Measurements from ENCODE around the gene AURKA. TPM values are rescaled to one million over a fixed set of nuclear protein-coding genes. Genes with fewer than 3 reads are reported as not detected.
"Not testable (repeated sequence)": the region's sequence is repeated elsewhere in the genome, so short reads cannot be mapped to it uniquely, and the experiment has no call there.

Gene AURKA
- total RNA-seq, 1 donor from 2014 or later, result 1.4 TPM

DNA sequence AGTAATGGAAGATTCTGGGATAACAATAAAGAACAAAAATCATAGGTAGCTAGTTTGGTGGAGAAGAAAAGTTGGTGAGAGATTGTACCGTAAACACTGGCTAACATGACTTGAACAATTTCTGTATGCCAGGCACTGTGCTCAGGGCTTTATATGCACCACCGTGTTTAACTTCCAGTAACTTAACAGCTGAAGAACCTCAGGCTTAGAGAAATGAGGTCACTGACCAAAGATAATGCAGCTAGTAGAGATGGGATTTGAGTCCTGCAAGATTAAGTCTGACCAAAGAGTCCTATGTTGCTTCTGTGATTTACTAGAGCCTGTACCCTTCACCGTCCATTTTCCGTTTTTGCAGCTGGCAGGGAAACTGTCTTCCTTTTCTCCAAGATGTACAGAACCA is 3.2 kb upstream of the AURKA start:
- ATAC-seq (no peak), DNase-seq (ENCODE audit: low spot score) (no peak)
- intact Hi-C loops (cut with DNase I), result no loop called here

DNA sequence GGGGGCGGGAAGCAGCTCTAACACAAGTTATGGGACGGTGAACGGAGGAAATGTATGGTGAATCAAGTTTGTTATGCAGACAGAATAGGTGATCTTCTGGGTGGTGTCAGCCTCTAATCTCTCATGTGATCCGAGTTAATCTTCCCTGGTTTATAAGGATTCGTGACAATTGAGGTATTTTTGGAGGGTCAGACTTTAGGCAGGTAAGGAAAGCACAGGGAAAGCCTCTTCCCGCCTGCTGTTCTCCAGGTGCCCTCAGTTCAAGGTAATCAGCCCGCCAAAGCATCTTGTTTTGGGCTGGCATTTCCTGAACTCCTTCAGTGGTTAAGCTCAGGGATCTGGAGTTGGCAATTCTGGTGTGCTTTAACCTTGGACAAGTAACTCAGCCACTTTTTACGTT is 1.6 kb upstream of the AURKA start:
- intact Hi-C loops (cut with DNase I), result no loop called here
- DNase-seq (ENCODE audit: low spot score), result no peak
- no peak for ATAC-seq

DNA sequence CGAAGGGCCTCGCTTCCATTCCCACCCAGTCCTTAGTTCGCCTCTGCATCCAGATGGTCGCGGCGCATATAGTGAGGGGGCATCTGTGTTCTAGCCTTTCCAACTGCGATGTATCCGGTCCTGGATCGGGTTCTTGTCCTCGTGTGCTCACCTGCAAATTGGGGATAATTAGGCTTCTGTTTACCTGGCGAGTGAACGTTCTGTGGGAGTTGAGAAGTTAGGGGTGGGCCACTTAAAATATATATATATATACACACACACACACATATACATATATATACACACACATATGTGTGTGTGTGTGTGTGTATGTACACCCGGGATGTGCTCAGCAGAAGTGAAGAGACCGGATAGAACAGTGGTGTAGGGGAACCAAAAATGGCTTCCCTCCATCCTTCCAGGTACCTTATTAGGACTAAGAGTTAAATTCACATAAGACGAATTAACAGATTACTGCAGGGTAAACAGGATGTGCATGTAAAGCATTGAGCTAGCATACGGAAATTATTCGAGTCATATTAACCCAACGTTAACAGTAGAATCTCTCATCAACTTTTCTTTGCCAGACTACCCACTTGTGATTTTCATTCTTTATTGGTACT is 967 bp upstream of the AURKA start:
- intact Hi-C loops (cut with DNase I), result no loop called here
- DNase-seq (ENCODE audit: low spot score), result no peak
- no peak for ATAC-seq

DNA sequence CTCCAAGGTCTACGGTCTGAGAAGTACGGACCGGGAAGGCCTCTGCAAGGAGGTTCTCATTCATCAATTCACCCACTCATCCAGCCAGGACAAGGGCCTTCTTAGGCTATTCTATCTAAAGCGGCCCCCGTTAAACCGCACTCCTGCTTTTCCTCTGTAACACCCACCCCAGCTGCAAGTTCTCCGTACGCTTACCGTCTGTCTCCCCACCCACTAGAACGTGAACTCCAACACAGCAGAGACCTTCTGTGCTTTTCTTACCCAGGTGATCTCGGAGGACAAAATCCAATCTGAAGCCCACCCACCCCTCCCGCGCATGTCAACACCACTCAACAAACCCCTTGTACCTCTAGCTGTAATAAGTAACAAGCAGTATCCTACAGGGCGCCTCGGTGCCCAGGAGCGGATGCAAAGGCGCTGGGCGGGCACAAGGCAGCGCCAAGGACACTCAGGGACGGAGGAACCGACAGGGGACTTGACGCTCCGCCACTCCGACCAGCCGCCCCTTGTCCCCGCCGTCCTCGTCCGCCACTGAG is 351 bp downstream of the AURKA start:
- intact Hi-C loops (cut with DNase I), result no loop called here

DNA sequence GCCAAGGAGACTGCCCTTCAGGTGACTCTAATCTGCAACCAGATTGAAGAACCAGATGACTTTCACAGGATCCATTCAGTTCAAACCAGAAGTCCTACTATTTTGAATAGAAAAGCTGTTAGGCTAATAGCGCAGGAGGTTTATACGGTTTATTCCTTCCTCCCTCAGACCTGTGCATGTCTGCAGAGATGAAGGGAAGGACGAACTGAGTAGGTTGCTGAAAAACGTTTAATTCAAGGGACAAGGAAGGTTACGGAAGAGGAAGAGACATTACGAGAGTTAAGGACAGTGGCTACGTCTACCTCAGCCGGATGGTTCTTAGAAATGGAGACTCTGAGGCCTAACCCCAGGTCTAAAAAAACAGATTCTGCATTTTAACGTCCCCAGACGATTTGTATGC is 978 bp downstream of the AURKA start:
- intact Hi-C loops (cut with DNase I), result no loop called here
- ATAC-seq (no peak), DNase-seq (ENCODE audit: low spot score) (no peak)

More for the DNA sequence above, 351 bp downstream of the AURKA start:
- peak; percentile 43 for ATAC-seq
- DNase-seq (ENCODE audit: low spot score), result no peak

DNA sequence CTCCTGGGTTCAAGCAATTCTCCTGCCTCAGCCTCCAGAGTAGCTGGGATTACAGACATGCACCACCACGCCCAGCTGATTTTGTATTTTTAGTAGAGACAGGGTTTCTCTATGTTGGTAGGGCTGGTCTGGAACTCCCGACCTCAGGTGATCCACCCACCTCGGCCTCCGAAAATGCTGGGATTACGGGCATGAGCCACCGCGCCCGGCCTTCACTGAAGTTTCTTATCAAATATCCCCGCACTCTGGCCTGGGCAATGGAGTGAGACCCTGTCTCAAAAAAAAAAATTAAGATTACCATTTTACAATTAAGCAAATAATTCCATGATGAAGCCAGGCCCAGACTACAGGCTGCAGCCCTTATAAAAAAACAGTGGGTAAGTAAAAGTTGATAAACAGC is 1.6 kb downstream of the AURKA start:
- intact Hi-C loops (cut with DNase I); DNase-seq (ENCODE audit: low spot score); ATAC-seq: not testable (repeated sequence)

DNA sequence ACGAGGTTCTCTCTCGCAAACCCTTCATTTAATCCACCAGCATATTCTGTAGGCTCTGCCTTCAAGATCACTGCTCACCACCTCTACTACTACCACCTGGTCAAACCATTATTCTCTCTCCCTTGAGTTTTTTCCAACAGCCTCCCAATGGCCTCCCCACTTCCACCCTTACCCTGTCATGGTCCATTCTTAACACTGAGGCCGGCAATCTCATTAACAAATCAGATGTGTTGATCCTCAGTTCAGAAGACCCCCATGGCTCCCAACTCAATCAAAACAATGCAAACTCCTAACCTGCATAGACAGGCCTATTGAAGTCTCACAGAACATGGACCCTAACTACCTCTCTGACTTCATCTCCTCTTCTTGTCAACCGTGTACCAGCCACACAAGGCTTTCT is 2.2 kb downstream of the AURKA start:
- DNase-seq (ENCODE audit: low spot score) (no peak), ATAC-seq (no peak)
- intact Hi-C loops (cut with DNase I), result no loop called here

DNA sequence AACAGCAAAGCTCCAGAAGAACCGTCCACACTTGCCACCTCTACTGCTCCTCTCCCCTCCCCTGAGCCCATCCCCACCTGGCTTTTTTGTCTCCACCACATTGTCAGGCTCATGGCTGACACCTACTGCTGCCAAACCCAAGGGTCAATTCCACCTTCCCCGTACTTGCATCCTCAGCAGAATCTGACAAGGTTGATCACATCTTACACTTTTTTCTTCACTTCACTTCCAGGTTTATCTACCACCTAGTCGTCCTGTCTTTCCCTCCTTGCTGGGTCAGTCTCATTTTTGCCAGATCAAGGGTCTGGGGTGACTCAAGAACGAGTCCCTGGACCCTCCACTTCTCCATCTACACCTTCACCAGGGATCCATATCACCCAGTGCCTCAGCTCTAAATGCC is 3.1 kb downstream of the AURKA start:
- ATAC-seq, result no peak
- intact Hi-C loops (cut with DNase I), result no loop called here
- no peak for DNase-seq (ENCODE audit: low spot score)

DNA sequence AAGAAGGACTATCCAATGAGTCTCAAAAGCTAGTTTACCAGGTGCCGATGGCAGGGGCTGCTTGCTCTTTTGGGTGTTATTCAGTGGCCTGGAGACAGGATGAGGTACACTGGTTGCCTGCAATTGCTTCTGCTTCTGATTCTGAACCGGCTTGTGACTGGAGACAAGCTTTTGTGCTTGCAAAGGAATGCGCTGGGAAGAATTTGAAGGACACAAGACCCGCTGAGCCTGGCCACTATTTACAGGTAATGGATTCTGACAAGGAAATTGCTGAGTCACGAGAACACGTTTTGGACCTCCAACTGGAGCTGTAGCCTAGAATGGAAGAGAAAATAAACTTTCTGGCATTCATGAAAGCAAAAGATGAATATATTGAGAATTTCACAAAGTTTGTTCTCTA is 5.8 kb downstream of the AURKA start:
- intact Hi-C loops (cut with DNase I), result no loop called here
- DNase-seq (ENCODE audit: low spot score), result no peak
- ATAC-seq, result no peak

DNA sequence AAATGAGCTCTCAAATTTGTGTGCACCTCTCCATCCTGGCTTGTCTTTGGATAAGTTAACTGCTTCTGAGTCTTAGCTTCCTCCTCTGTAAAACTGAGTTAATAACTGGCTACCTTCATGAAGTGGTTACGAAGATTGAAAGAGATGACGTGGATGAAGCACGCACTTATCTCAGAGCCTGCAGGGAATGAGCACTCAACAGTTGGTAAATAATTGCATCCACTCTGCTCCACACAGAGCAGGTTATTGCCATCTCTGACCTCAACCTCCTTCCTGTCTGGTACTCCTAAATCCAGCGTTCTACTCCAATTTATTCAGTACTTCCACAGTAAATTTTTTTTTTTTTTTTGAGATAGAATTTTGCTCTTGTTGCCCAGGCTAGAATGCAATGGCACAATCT is 6.9 kb downstream of the AURKA start:
- intact Hi-C loops (cut with DNase I), result no loop called here
- ATAC-seq, result no peak
- DNase-seq (ENCODE audit: low spot score), result no peak

DNA sequence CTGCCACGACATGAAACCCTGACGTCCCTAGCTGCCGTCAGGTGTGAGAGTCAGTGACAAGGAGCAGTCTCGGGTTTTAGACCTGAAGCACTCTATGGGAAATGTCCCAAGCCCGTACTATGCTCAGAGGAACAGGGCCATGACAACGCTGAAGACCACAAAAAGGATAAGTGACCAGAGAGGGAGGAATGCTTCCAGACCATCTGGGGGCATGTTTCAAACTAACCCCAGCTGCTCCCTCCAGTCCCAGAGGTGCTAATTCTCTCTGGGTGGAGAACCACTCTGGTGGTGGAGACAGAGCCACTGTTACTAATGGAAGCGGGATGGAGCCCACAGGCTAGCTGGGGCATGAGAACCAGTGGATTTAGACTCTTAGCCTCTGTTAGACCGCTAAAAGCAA is 8.7 kb downstream of the AURKA start:
- intact Hi-C loops (cut with DNase I), result no loop called here
- ATAC-seq (no peak), DNase-seq (ENCODE audit: low spot score) (no peak)

DNA sequence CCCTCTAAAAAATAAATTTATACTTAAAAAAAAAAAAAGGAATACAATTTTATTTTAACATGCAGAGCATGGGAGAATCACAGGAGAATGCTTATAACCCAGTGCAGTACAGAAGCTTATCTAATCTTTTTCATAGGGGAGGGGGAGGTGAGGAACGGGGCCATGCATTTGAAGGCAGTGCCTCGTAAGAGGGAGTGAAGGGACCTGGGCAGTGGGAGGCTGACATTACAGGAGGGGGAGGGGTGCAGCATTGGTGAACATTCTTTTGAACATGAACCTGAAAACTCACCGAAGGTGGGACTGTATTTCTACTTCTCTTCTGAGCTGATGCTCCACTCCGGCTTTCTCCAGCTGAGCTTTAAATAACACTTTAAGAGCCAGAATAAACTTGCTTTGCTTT is 9.3 kb downstream of the AURKA start:
- DNase-seq (ENCODE audit: low spot score), result no peak
- intact Hi-C loops (cut with DNase I), result no loop called here
- no peak for ATAC-seq

DNA sequence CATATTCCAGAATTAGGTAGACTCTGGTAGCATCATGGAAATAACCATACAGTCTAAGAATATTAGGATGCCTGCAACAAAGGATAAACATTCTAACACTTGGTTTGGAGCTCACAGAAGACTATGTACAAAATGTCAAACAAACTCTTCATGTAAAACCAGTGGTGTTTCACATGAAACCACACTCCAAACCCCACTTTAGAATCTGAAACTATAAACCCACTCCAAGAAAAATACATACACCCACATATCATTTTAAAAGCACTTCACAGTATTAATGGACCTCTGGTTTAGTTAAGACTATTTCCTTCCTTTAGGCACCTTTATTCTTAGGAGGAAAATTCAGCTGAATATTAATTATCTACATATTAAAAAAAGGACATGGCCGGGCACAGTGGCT is 10.5 kb downstream of the AURKA start:
- no peak for ATAC-seq
- intact Hi-C loops (cut with DNase I), result no loop called here

DNA sequence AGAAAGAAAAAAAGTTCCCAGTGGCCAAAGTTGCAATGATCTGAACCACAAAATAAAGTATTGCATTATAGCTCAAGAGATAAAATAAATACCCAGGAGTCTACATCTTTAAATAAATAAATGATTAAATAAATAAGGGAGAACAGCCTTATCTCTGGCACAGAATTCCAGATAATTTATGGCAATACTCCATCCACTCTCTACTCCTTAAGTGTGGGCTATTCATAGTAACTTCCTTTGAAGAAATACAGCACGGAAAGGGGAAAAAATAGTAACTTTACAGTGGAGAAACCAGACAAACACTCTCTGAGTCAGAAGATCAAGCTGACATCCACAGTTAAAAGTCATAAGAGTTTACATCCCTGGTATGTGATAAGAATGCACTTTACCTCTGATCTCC is 11.6 kb downstream of the AURKA start:
- intact Hi-C loops (cut with DNase I), result no loop called here
- no peak for ATAC-seq

More for the DNA sequence above, 10.5 kb downstream of the AURKA start:
- DNase-seq (ENCODE audit: low spot score), result no peak

DNA sequence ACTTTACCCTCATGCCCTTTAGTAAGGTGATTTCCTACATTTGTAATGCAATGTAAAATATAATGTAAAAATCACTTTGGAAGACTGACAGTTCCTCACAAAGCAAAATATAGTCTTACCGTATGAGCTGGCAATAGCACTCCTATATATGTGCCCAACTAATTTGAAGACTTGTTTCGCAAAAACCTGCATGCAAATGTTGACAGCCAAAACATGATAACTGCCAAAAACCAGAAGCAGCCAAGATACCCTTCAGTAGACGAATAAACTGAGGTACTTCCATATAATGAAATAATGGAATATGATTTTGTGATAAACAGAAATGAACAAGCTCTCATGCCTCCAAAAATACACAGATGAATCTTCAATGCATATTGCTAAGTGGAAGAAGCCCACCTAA is 13.6 kb downstream of the AURKA start:
- intact Hi-C loops (cut with DNase I), result no loop called here
- DNase-seq (ENCODE audit: low spot score) (no peak), ATAC-seq (no peak)

More for the DNA sequence above, 11.6 kb downstream of the AURKA start:
- DNase-seq (ENCODE audit: low spot score), result no peak

DNA sequence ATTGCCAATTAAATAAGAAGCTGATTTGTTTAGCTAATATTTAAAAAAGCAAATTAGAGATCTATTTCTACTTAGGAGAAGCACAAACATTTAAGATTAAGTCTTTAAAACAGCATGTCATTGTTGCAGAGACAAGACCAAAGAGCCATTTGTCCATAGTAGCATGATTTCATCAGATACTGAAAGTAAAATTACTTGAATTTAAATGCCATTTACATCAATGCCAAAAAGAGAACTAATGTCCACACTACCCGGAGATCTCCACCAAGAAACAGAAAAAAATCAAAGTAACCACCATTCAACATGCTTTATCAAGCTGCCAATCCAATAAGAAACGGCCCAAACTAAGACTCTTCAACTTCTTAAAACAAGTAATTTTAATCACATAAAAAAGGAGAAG is 15.7 kb downstream of the AURKA start:
- intact Hi-C loops (cut with DNase I), result no loop called here
- DNase-seq (ENCODE audit: low spot score), result no peak
- ATAC-seq, result no peak

DNA sequence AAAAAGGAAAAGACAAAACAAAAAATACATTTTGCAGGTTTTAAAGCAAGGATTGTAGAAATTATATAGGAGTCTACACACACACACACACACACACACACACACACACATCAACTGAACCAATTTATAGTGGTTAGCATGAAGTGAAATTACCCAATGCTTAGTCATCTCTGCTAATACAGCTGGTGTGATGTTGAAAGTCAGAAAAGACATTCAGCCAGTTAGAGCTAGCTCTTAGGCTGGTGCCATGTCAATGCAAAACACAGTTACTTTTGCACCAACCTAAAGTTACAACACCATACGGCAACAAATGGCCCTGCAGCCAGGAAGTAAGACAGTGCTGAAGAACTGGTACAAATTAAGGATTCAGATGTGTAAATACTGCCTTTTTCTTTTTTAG is 18.1 kb downstream of the AURKA start:
- intact Hi-C loops (cut with DNase I), result no loop called here

DNA sequence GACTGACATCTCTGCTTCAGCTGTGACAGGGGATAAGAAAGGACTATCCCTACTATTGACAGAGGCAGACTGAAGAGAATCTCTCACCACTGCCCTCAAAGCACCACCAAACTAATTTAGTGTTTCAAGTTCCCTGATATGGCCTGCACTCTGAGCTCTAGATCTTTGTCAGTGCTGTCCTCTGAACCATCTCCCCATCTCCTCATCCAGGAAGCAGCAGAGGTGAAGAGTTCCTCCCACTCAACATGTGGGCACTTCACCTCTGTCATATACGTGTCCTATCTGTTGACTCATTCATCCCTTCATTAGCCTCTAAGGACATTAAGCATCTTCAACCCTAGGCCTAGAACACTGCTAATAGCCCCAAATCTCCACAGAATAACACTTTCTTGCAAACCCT is 19.2 kb downstream of the AURKA start:
- ATAC-seq, result no peak
- no peak for DNase-seq (ENCODE audit: low spot score)
- intact Hi-C loops (cut with DNase I), result no loop called here

More for the DNA sequence above, 18.1 kb downstream of the AURKA start:
- no peak for ATAC-seq
- DNase-seq (ENCODE audit: low spot score), result no peak

DNA sequence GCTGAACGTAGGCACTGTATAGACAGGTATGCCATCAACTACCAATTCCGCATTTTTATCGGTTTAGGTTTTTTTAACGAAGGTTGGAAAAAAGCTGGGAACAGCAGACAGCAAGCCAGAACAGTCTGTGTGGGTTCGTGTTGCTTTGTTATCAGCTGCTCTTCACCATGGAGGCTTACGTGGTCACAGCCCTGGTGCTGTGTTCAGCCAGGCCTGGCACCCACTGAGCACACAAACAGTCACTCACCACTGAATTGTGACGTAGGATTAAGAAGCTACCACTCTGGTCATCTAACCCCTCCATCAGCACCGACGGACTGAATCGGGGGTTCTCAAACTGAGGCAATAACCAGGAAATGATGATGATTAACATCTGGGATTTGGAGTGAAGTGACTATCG is 20.0 kb downstream of the AURKA start:
- ATAC-seq (no peak), DNase-seq (ENCODE audit: low spot score) (no peak)
- intact Hi-C loops (cut with DNase I), result no loop called here

DNA sequence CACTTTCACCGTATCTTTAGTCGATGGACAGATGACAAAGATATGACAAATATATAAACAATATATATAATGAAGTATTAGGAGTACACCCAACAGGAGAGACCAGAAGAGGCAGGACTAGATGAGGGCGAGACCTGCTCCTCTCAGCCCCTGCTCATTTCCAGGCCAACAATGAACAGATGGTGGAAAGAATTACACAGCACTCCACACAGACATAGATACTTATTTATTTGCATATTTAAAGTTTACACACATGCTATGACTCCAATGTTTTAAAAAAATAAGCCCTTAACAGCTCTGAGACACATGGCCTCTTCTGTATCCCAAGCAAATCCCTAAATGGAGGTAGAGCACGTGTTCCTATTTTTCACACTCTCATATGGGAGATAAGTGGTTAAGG is 22.8 kb downstream of the AURKA start:
- no peak for DNase-seq (ENCODE audit: low spot score)
- no peak for ATAC-seq
- intact Hi-C loops (cut with DNase I), result no loop called here

DNA sequence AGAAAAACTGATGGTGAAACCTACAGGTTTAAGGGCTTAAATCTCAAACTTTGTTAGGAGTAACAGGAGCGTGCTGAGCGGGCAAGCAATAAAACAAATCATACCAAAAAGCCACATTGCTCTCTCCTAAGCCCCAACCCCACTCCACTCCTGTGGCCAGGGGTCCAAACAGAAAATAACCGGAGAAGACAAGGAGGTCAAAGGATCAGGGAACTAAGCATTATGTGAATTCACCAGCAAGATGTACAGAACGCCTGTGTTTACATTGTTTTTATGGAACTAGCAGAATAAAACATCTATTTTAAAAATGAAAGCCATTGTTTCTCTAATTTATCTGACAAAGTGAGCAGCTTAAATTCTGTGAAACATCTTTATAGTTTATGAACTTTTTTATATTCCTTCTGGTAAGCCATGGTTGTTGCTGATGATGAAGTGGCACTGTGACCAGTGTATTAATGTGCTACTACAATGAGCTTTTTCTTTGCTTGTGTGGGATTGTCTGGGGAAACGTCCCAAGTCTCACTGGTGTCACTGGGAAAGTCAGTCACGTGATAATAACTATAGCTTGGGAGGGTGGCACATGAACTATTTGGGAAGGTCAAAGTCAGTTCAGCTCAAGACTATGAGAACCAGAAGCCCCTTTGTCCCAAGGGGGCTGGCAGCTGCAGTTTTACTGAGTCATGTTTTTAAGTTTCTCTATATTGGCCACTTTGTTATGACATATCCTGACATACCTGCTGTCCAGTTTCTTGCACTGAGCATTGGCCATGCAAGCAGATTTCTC is 23.5 kb downstream of the AURKA start:
- intact Hi-C loops (cut with DNase I), result no loop called here
- DNase-seq (ENCODE audit: low spot score), result no peak
- peak; percentile 71 for ATAC-seq

Data from sciatic nerve (tissue), 2 donors.